OCI-LY3 (cell line): Measurements from ENCODE around the gene CSNK2A2.

Experiments
- H2AFZ ChIP-seq: fragments of 200-600, 300-600 bp; shearing (Covaris generic); 2 replicates; pipeline ENCODE4 v1.6.0; 2014; ENCODE audit warnings: antibody characterized with exemption, low read depth, low read length
- H3K27ac ChIP-seq: fragments of 200-600, 300-600 bp; sonication (generic); 2 replicates; pipeline ENCODE4 v1.5.1; 2014; ENCODE audit warnings: mild to moderate bottlenecking, low read length, moderate library complexity, mixed read lengths
- H3K27me3 ChIP-seq: fragments of 200-600, 300-600 bp; sonication (generic); 2 replicates; pipeline ENCODE4 v1.6.1; 2014; ENCODE audit warnings: low read depth, low read length, mixed read lengths
- H3K36me3 ChIP-seq: fragments of 200-600, 300-600 bp; sonication (generic); replicated peaks from 2 replicates; pipeline ENCODE3; 2014; ENCODE audit warnings: low read depth, low read length, mixed read lengths
- H3K4me1 ChIP-seq: fragments of 300-600, 200-600 bp; sonication (generic); 2 replicates; pipeline ENCODE4 v1.6.1; 2014; ENCODE audit warnings: low read length, mixed read lengths
- H3K4me2 ChIP-seq: fragments of 200-600, 300-600 bp; sonication (generic); 2 replicates; pipeline ENCODE4 v1.6.1; 2014; ENCODE audit warnings: low read length, mixed read lengths
- H3K4me3 ChIP-seq: fragments of 300-600, 200-600 bp; sonication (generic); 2 replicates; pipeline ENCODE4 v1.5.1; 2014; ENCODE audit warnings: antibody characterized with exemption, mild to moderate bottlenecking, low read length, moderate library complexity
- H3K79me2 ChIP-seq: fragments of 300-600, 200-600 bp; shearing (Covaris generic); 2 replicates; pipeline ENCODE4 v1.6.1; 2014; ENCODE audit warnings: mild to moderate bottlenecking, low read length, mixed read lengths
- H3K9ac ChIP-seq: fragments of 300-600, 200-600 bp; shearing (Covaris generic); 2 replicates; pipeline ENCODE4 v1.6.0; 2014; ENCODE audit warnings: mild to moderate bottlenecking, low read length, moderate library complexity
- H3K9me3 ChIP-seq: fragments of 200-600, 300-600 bp; shearing (Covaris generic); 2 replicates; pipeline ENCODE4 v1.6.1; 2014; ENCODE audit warnings: low read length, mixed read lengths; ENCODE audit not compliant: insufficient read depth
- H4K20me1 ChIP-seq: fragments of 200-600, 300-600 bp; sonication (generic); 2 replicates; pipeline ENCODE4 v1.6.1; 2016; ENCODE audit warnings: low read length, mixed read lengths; ENCODE audit not compliant: insufficient read depth
- EZH2phosphoT487 ChIP-seq: fragments of 200-600 bp; shearing (Covaris generic); IDR thresholded peaks from 2 replicates; pipeline ENCODE4 v1.6.1; 2018; ENCODE audit warnings: antibody characterized with exemption, mixed run types, low read depth
- TF ChIP-seq, protein P1 (sequence below): fragments of 200-600, 300-600 bp; sonication (generic); IDR thresholded peaks from 2 replicates; pipeline ENCODE4 v1.5.1; 2014; ENCODE audit warnings: antibody characterized with exemption, low read length, low read depth

CSNK2A2 gene

DNA sequence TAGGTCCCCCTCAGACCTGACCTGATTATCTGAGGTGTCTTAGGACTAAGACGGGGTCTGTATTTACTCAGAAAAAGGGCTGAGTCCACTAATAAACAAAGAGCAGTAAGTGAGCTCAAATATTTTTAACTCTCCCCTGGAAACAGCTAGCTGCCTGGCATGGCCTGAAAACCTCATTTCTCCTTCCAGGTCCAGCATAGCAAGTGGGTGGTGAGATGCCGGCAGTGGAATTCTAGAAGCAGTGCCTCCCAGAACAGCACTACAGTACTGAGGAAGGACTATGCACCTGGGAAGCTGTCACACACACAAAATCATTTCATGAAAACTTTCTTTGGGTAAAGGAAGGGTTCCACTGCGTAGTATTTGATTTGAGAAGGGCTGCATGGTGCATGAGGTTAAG lies 39.2 kb downstream of the CSNK2A2 start:
- H3K4me2 ChIP-seq, result no peak overlapping the region
- no peak overlapping the region for H3K27ac ChIP-seq
- no peaks in the 10 kb centered on the region for H3K27me3 ChIP-seq
- no peaks in the 10 kb centered on the region for H3K9me3 ChIP-seq
- H3K9ac ChIP-seq, result no peak overlapping the region
- H3K79me2 ChIP-seq, result no peaks in the 10 kb centered on the region
- 0 out of 2 replicates have a peak, but pooled peaks cover 2% of the 10 kb centered on the region for H4K20me1 ChIP-seq
- H3K4me3 ChIP-seq, result no peak overlapping the region
- peaks cover 43% of the 10 kb centered on the region for H3K36me3 ChIP-seq
- TF ChIP-seq EZH2phosphoT487, result no peak
- TF ChIP-seq, protein P1, sequence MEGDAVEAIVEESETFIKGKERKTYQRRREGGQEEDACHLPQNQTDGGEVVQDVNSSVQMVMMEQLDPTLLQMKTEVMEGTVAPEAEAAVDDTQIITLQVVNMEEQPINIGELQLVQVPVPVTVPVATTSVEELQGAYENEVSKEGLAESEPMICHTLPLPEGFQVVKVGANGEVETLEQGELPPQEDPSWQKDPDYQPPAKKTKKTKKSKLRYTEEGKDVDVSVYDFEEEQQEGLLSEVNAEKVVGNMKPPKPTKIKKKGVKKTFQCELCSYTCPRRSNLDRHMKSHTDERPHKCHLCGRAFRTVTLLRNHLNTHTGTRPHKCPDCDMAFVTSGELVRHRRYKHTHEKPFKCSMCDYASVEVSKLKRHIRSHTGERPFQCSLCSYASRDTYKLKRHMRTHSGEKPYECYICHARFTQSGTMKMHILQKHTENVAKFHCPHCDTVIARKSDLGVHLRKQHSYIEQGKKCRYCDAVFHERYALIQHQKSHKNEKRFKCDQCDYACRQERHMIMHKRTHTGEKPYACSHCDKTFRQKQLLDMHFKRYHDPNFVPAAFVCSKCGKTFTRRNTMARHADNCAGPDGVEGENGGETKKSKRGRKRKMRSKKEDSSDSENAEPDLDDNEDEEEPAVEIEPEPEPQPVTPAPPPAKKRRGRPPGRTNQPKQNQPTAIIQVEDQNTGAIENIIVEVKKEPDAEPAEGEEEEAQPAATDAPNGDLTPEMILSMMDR, result no peak
- H2AFZ ChIP-seq, result no peak overlapping the region
- H3K4me1 ChIP-seq, result no peaks in the 10 kb centered on the region

DNA sequence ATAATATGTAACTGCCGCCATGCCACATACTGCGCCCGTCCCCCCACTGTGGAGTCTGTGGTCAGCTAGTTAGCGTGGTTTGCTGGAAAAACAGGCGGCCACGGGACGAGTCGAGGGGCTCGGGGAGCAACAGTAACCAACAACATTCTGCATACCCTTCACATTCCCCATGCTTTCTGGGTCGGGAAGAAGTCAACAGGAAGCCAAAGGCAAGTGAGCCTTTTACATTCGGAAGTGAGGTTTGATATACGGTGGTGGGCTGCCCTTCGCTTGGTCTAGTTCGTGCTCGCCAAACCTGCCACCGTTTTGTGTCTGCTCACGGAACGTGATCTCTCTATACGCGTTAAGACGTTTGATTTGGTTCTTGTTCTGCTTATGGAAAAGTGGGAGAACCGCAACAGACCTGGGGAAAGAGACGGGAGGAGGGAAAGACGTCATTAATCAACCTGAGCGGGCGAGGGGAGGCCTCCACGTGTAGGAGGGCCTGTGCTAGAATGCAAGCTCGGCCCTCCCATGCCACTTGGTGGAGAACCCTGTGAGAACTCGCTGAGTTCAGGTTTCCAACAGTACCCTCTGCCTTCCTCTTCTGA lies 39.9 kb downstream of the CSNK2A2 start:
- Histone ChIP-seq H3K9ac (no peak overlapping the region), H3K27ac (no peak overlapping the region), H3K27me3 (no peaks in the 10 kb centered on the region), H4K20me1 (0 out of 2 replicates have a peak, but pooled peaks cover 2% of the 10 kb centered on the region), H3K9me3 (no peaks in the 10 kb centered on the region), H3K4me1 (no peaks in the 10 kb centered on the region), H3K79me2 (no peaks in the 10 kb centered on the region), H3K36me3 (peaks cover 36% of the 10 kb centered on the region), H2AFZ (no peak overlapping the region), H3K4me3 (no peak overlapping the region), H3K4me2 (no peak overlapping the region)
- TF ChIP-seq, protein P1, result no peak
- no peak for TF ChIP-seq EZH2phosphoT487

DNA sequence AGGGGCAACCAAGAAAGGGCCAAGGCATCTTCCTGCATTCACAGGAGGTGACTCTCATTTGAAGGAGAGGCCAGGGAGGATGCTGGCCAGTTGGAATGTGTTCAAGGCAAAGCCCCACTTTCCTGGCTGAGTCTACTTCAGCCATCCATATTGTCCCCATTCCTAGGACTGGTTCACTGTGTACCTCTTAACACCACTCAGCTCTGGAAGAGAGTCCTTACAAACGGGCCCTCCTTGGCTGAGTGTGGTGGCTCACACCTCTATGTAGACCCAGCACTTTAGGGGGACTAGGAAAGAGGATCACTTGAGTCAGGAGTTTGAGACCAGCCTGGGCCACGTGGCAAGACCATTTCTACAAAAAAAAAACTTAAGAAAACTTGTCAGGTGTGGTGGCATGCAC lies 40.7 kb downstream of the CSNK2A2 start:
- no peak for TF ChIP-seq EZH2phosphoT487
- TF ChIP-seq, protein P1, result no peak
- Histone ChIP-seq H3K36me3 (peaks cover 28% of the 10 kb centered on the region), H3K9ac (no peak overlapping the region), H4K20me1 (0 out of 2 replicates have a peak, but pooled peaks cover 2% of the 10 kb centered on the region), H3K4me3 (no peak overlapping the region), H3K79me2 (no peaks in the 10 kb centered on the region), H3K27me3 (no peaks in the 10 kb centered on the region), H3K9me3 (no peaks in the 10 kb centered on the region), H2AFZ (no peak overlapping the region), H3K27ac (no peak overlapping the region), H3K4me2 (no peak overlapping the region), H3K4me1 (no peaks in the 10 kb centered on the region)

DNA sequence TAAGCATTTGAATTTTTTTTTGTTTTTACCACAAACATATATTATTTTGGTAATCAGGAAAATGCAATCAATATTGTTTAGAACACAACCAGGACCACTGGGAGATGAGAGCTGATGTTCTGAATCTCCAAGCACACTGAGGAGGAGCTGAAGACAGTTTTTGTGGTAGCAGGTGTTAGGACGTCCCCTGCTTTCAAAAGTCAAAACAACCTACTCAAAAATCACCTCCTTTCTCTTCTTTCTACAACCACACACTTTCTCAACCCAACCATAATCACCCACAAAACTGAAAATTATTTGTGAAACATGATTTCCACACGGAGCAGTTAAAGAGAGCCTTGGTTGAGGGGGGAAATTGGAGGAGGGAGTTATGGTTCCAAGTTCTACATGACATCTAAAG lies 42.1 kb downstream of the CSNK2A2 start:
- Histone ChIP-seq H3K9ac (no peak overlapping the region), H3K4me2 (no peak overlapping the region), H3K4me3 (no peak overlapping the region), H3K9me3 (no peaks in the 10 kb centered on the region), H3K79me2 (no peaks in the 10 kb centered on the region), H3K27ac (no peak overlapping the region), H3K27me3 (no peaks in the 10 kb centered on the region), H3K36me3 (peaks cover 16% of the 10 kb centered on the region), H3K4me1 (no peaks in the 10 kb centered on the region), H4K20me1 (0 out of 2 replicates have a peak, but pooled peaks cover 2% of the 10 kb centered on the region), H2AFZ (no peak overlapping the region)
- TF ChIP-seq EZH2phosphoT487, result no peak
